Fibroblast of the aortic adventitia (primary cell): ENCODE results near the gene PLEKHM3. TPM values are rescaled to one million over a fixed set of nuclear protein-coding genes. Genes with fewer than 3 reads are reported as not detected.

Experiments used
- DNase-seq: peaks from one replicate; pipeline ENCODE4 v3.0.0-alpha.2; 2010; ENCODE audit warnings: low read depth
- H3K4me3 ChIP-seq: 2 replicates; pipeline ENCODE4 v1.5.1; 2011; ENCODE audit warnings: low read depth, mild to moderate bottlenecking, control low read depth, low read length, moderate library complexity
- CTCF ChIP-seq: IDR thresholded peaks from 2 replicates; pipeline ENCODE4 v1.5.1; 2011; ENCODE audit warnings: mild to moderate bottlenecking, low read length, control low read depth, inconsistent platforms; ENCODE audit not compliant: insufficient read depth
- total RNA-seq: library from RNA; depleted of rRNA; stranded (reverse); fragments of >200 nt; gene quantifications from 2 replicates; pipeline ENCODE4 v1.2.3, GENCODE V29; 2012; ENCODE audit warnings: low replicate concordance

Gene PLEKHM3
- total RNA-seq, 1 donor = 15.1 TPM

- H3K4me3 ChIP-seq = no peak overlapping the region
- DNase-seq = no peak
- no peak for TF ChIP-seq CTCF
Observed at GRCh38 chr2:207867905-207868304, 157.4 kb downstream of the PLEKHM3 start.

- no peak overlapping the region for H3K4me3 ChIP-seq
- no peak for TF ChIP-seq CTCF
- DNase-seq = peak; percentile 16
Observed at GRCh38 chr2:207867056-207867455, 158.3 kb downstream of the PLEKHM3 start.

- no peak for TF ChIP-seq CTCF
- no peak overlapping the region for H3K4me3 ChIP-seq
- DNase-seq = no peak
Observed at GRCh38 chr2:207865210-207865609, 160.1 kb downstream of the PLEKHM3 start.

GRCh38 chr2:207863345-207863744 is 162.0 kb downstream of the PLEKHM3 start:
- no peak overlapping the region for H3K4me3 ChIP-seq
- TF ChIP-seq CTCF = no peak
- no peak for DNase-seq

GRCh38 chr2:207861789-207862188 is 163.5 kb downstream of the PLEKHM3 start:
- no peak for TF ChIP-seq CTCF
- DNase-seq = no peak
- no peak overlapping the region for H3K4me3 ChIP-seq

- H3K4me3 ChIP-seq = no peak overlapping the region
- DNase-seq = no peak
- TF ChIP-seq CTCF = no peak
Observed at GRCh38 chr2:207860685-207861084, 164.6 kb downstream of the PLEKHM3 start.

GRCh38 chr2:207855591-207855990 is 169.7 kb downstream of the PLEKHM3 start:
- no peak for TF ChIP-seq CTCF
- no peak for DNase-seq
- no peak overlapping the region for H3K4me3 ChIP-seq
